IMR-90 (cell line): ENCODE measurements around the gene EXT2. TPM values are rescaled to one million over a fixed set of nuclear protein-coding genes. Genes with fewer than 3 reads are reported as not detected.

Experiments
- ATAC-seq: fragments of 200-7000 bp; cut with Tn5 transposase; 2 replicates; pipeline ENCODE4 v1.9.1; 2020; ENCODE audit warnings: low read depth, mild to moderate bottlenecking, moderate library complexity
- BruUV-seq: library from RNA; stranded (reverse); fragments of 400-500 nt; replicated peaks from 2 replicates; lab custom pipeline; 2021; lab: Mats Ljungman, UMichigan
- CTCF ChIA-PET: fragments of 300-600 bp; formaldehyde crosslinking; extraction: SDS; loops from one replicate; lab custom pipeline; 2021; ENCODE audit warnings: antibody characterized with exemption; lab: Yijun Ruan, JAX
- POLR2A ChIA-PET: fragments of 300-600 bp; sonication (Branson Sonifier 250); formaldehyde crosslinking; loops from one replicate; lab custom pipeline; 2022; ENCODE audit warnings: antibody characterized with exemption; ENCODE audit not compliant: unreplicated experiment; lab: Charles Lee
- DNase-seq: peaks from one replicate; pipeline ENCODE4 v3.0.0; 2013
- H2AFZ ChIP-seq: replicated peaks from 2 replicates; pipeline ENCODE3; 2013; ENCODE audit warnings: low read length, mild to moderate bottlenecking; ENCODE audit not compliant: poor library complexity
- H2AK5ac ChIP-seq: 2 replicates; pipeline ENCODE4 v1.6.1; 2013; ENCODE audit warnings: low read depth, low read length, inconsistent platforms
- H2AK9ac ChIP-seq: replicated peaks from 2 replicates; pipeline ENCODE3; 2013; ENCODE audit warnings: mild to moderate bottlenecking, low read depth, low read length, moderate library complexity; ENCODE audit not compliant: poor library complexity
- H2BK120ac ChIP-seq: 2 replicates; pipeline ENCODE4 v1.6.1; 2013; ENCODE audit warnings: low read depth, low read length, inconsistent platforms
- H2BK15ac ChIP-seq: 3 replicates; pipeline ENCODE4 v1.6.1; 2013; ENCODE audit warnings: low read depth, low read length, inconsistent platforms
- H2BK20ac ChIP-seq: 2 replicates; pipeline ENCODE4 v1.6.1; 2013; ENCODE audit warnings: low read depth, mild to moderate bottlenecking, inconsistent platforms, low read length, moderate library complexity
- H2BK5ac ChIP-seq: 2 replicates; pipeline ENCODE4 v1.6.1; 2013; ENCODE audit warnings: mild to moderate bottlenecking, low read depth, low read length, inconsistent platforms; ENCODE audit not compliant: poor library complexity, severe bottlenecking
- H3K14ac ChIP-seq: replicated peaks from 2 replicates; pipeline ENCODE4 v1.6.1; 2013; ENCODE audit warnings: low read depth, low read length, inconsistent platforms
- H3K18ac ChIP-seq: 2 replicates; pipeline ENCODE4 v1.6.1; 2013; ENCODE audit warnings: low read depth, low read length, control low read depth
- H3K23ac ChIP-seq: 2 replicates; pipeline ENCODE4 v1.6.1; 2013; ENCODE audit warnings: low read depth, low read length, inconsistent platforms
- H3K27ac ChIP-seq: 2 replicates; pipeline ENCODE4 v1.5.1; 2013; ENCODE audit warnings: mild to moderate bottlenecking, control low read depth, low read length; ENCODE audit not compliant: insufficient read depth
- H3K27me3 ChIP-seq: 2 replicates; pipeline ENCODE4 v1.6.1; 2013; ENCODE audit warnings: low read length; ENCODE audit not compliant: control insufficient read depth, insufficient read depth
- H3K36me3 ChIP-seq: 2 replicates; pipeline ENCODE4 v1.6.1; 2013; ENCODE audit warnings: low read length, mixed read lengths; ENCODE audit not compliant: control insufficient read depth, insufficient read depth
- H3K4ac ChIP-seq: 2 replicates; pipeline ENCODE4 v1.6.1; 2013; ENCODE audit warnings: low read depth, low read length, inconsistent platforms
- H3K4me1 ChIP-seq: 2 replicates; pipeline ENCODE4 v1.6.1; 2013; ENCODE audit warnings: low read length, mixed read lengths; ENCODE audit not compliant: control insufficient read depth, insufficient read depth
- H3K4me2 ChIP-seq: 2 replicates; pipeline ENCODE4 v1.6.1; 2013; ENCODE audit warnings: low read depth, mild to moderate bottlenecking, control low read depth, low read length, moderate library complexity
- H3K4me3 ChIP-seq: 2 replicates; pipeline ENCODE4 v1.5.1; 2013; ENCODE audit warnings: low read depth, mild to moderate bottlenecking, control low read depth, low read length, moderate library complexity; ENCODE audit not compliant: insufficient read depth
- H3K56ac ChIP-seq: 2 replicates; pipeline ENCODE4 v1.6.1; 2013; ENCODE audit warnings: low read length, inconsistent platforms; ENCODE audit not compliant: insufficient read depth; ENCODE audit errors: extremely low read depth
- H3K79me1 ChIP-seq, 2 experiments: 2 replicates each; pipeline ENCODE4 v1.6.1; 2013; ENCODE audit warnings: low read length in 2 of 2, inconsistent platforms in 1 of 2, low read depth in 1 of 2
- H3K9ac ChIP-seq: 2 replicates; pipeline ENCODE4 v1.6.1; 2013; ENCODE audit warnings: low read depth, low read length, control low read depth
- H3K9me1 ChIP-seq: 2 replicates; pipeline ENCODE4 v1.6.1; 2013; ENCODE audit warnings: low read length, inconsistent platforms; ENCODE audit not compliant: insufficient read depth
- H3K9me3 ChIP-seq: 2 replicates; pipeline ENCODE4 v1.6.1; 2013; ENCODE audit warnings: low read length; ENCODE audit not compliant: control insufficient read depth, insufficient read depth
- H4K20me1 ChIP-seq: 2 replicates; pipeline ENCODE4 v1.6.1; 2013; ENCODE audit warnings: low read length, inconsistent platforms; ENCODE audit not compliant: insufficient read depth
- H4K5ac ChIP-seq: 2 replicates; pipeline ENCODE4 v1.6.1; 2013; ENCODE audit warnings: mild to moderate bottlenecking, low read depth, low read length, control low read depth
- H4K8ac ChIP-seq, 2 experiments: 2 replicates each; pipeline ENCODE4 v1.6.1; 2013; ENCODE audit warnings: low read depth in 2 of 2, low read length in 2 of 2, control low read depth in 1 of 2, inconsistent platforms in 1 of 2
- H4K91ac ChIP-seq: 2 replicates; pipeline ENCODE4 v1.6.1; 2013; ENCODE audit warnings: low read depth, low read length, inconsistent platforms; ENCODE audit not compliant: insufficient read depth
- BHLHE40 ChIP-seq: fragments of 150-350 bp; IDR thresholded peaks from 2 replicates; pipeline ENCODE4 v1.6.1; 2016; ENCODE audit warnings: mild to moderate bottlenecking, low read depth, low read length
- CHD1 ChIP-seq: IDR thresholded peaks from 2 replicates; pipeline ENCODE4 v1.6.1; 2012; ENCODE audit warnings: low read depth, low read length, improper control_type of control experiment
- FOS ChIP-seq: fragments of 150-350 bp; IDR thresholded peaks from 2 replicates; pipeline ENCODE4 v1.6.1; 2016; ENCODE audit warnings: low read depth, low read length
- MAFK ChIP-seq: IDR thresholded peaks from 2 replicates; pipeline ENCODE4 v1.6.1; 2012; ENCODE audit warnings: low read depth, low read length, improper control_type of control experiment
- MAZ ChIP-seq: IDR thresholded peaks from 2 replicates; pipeline ENCODE4 v1.6.1; 2012; ENCODE audit warnings: low read depth, mild to moderate bottlenecking, low read length, improper control_type of control experiment, moderate library complexity, borderline replicate concordance
- MXI1 ChIP-seq: IDR thresholded peaks from 2 replicates; pipeline ENCODE4 v1.6.1; 2012; ENCODE audit warnings: low read depth, mild to moderate bottlenecking, low read length, moderate library complexity, borderline replicate concordance
- NFE2L2 ChIP-seq: fragments of 150-350 bp; IDR thresholded peaks from 2 replicates; pipeline ENCODE4 v1.6.1; 2016; ENCODE audit warnings: low read depth, mild to moderate bottlenecking, low read length
- RAD21 ChIP-seq: IDR thresholded peaks from 2 replicates; pipeline ENCODE4 v1.6.1; 2012; ENCODE audit warnings: low read length, improper control_type of control experiment
- RCOR1 ChIP-seq: IDR thresholded peaks from 2 replicates; pipeline ENCODE4 v1.6.1; 2012; ENCODE audit warnings: mild to moderate bottlenecking, low read length, improper control_type of control experiment; ENCODE audit not compliant: insufficient replicate concordance
- RFX5 ChIP-seq: IDR thresholded peaks from 2 replicates; pipeline ENCODE4 v1.8.0; 2012; ENCODE audit warnings: low read depth, mild to moderate bottlenecking, low read length, moderate library complexity
- SMC3 ChIP-seq: fragments of 150-350 bp; IDR thresholded peaks from 2 replicates; pipeline ENCODE4 v1.6.1; 2016; ENCODE audit warnings: low read depth, mild to moderate bottlenecking, antibody characterized with exemption, low read length, moderate library complexity
- WGBS, 2 experiments: methylation state at CpG; one replicate each; pipeline versions ENCODE4 v1.1.5 to v1.1.7; 2013; ENCODE audit warnings: missing lambda C conversion rate in 2 of 2; ENCODE audit not compliant: insufficient read length in 1 of 2; ENCODE audit errors: extremely low coverage in 2 of 2; 5-methylcytosine and 5-hydroxymethylcytosine counted together
- dilution Hi-C: fragments of 300-500 bp; cut with HindIII; formaldehyde crosslinking; loops from one replicate; pipeline ENCODE4 v1.14.3; 2018; ENCODE audit warnings: low sequenced_read_pairs; ENCODE audit not compliant: unreplicated experiment
- in situ Hi-C: fragments of 300-500 bp; cut with MboI; formaldehyde crosslinking; loops from 3 replicates; pipeline ENCODE4 v1.14.3; 2019; ENCODE audit warnings: low sequenced_read_pairs, inconsistent platforms, mixed read lengths
- intact Hi-C: fragments of 100-400 bp; cut with micrococcal nuclease; formaldehyde crosslinking; loops from 2 replicates; pipeline ENCODE4 v1.10.0; 2022
- polyA plus RNA-seq, 3 experiments: library from polyadenylated mRNA; depleted of rRNA; stranded (reverse); fragments of >200 nt; gene quantifications; 2 replicates each; pipeline ENCODE4 v1.2.3, GENCODE V29; 2012; ENCODE audit warnings: low replicate concordance in 1 of 3
- total RNA-seq: library from RNA; depleted of rRNA; stranded (reverse); fragments of >200 nt; gene quantifications from 2 replicates; pipeline ENCODE4 v1.2.3, GENCODE V29; 2012
- TF ChIP-seq, protein P1 (sequence below): conservative IDR thresholded peaks from 2 replicates; pipeline ENCODE4 v1.5.1; 2012; ENCODE audit warnings: mild to moderate bottlenecking, low read depth, low read length, improper control_type of control experiment
- TF ChIP-seq, protein P2 (sequence below): fragments of 150-350 bp; IDR thresholded peaks from 2 replicates; pipeline ENCODE4 v1.6.1; 2017; ENCODE audit warnings: mild to moderate bottlenecking, antibody characterized with exemption, low read length, low read depth
- TF ChIP-seq, protein P3 (sequence below): fragments of 150-350 bp; IDR thresholded peaks from 2 replicates; pipeline ENCODE4 v1.6.1; 2016; ENCODE audit warnings: low read depth, mild to moderate bottlenecking, low read length, moderate library complexity, borderline replicate concordance

EXT2 gene
- total and polyA plus RNA-seq, 2 of the 4 experiments (the other 2 are of a cell fraction) = 75.0 to 85.3 TPM

DNA sequence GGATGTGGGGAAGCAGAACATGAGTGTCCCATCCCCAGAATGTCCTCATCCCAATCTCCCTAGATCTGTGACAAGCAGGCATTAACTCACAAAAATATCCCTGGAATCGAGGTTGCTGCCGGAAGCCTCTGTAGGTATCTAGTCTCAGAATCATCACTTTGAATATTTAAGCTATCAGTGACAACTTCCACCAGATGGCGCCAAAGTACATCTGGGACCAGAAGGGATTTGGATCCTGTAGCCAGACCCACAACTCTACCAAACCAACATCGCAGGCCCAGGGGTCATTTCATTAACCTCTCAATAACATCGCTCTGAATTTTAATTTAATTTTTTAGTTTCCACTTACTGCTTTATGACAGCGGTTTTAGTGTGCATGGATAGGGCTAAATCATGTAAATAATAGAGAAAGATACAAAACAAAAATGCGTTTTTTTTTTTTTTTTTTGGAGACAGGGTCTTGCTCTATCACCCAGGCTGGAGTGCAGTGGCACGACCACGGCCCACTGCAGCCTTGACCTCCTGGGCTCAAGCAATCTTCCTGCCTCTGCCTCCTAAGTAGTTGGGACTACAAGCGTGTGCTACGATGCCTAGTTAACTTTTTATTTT, 1.1 kb upstream of the EXT2 start:
- no peak overlapping the region for H2AFZ ChIP-seq
- CTCF ChIA-PET = interaction anchor here (0.6 to 3.5 kb wide), 13 partner anchors 9 to 443 kb away, joined by 3 to 29 read pairs (median 4); no protein-coding TSS in a partner anchor
- no peak overlapping the region for H2BK20ac ChIP-seq
- H3K4me2 ChIP-seq = no peak overlapping the region
- H3K9me1 ChIP-seq = no peaks in the 10 kb centered on the region
- H4K5ac ChIP-seq = no peak overlapping the region
- no peak overlapping the region for H2BK5ac ChIP-seq
- in situ Hi-C loops = no loop called here
- H4K20me1 ChIP-seq = peaks cover 7% of the 10 kb centered on the region; the same call in 1 of the 2 replicates
- H3K4me3 ChIP-seq = no peak overlapping the region
- H2AK9ac ChIP-seq = no peak overlapping the region
- TF ChIP-seq BHLHE40 (no peak), FOS (no peak), RCOR1 (no peak), CHD1 (no peak), RFX5 (no peak), SMC3 (peak; percentile 59), NFE2L2 (no peak), MAFK (no peak), MAZ (no peak), MXI1 (no peak), RAD21 (peak; percentile 66)
- TF ChIP-seq, protein P1, sequence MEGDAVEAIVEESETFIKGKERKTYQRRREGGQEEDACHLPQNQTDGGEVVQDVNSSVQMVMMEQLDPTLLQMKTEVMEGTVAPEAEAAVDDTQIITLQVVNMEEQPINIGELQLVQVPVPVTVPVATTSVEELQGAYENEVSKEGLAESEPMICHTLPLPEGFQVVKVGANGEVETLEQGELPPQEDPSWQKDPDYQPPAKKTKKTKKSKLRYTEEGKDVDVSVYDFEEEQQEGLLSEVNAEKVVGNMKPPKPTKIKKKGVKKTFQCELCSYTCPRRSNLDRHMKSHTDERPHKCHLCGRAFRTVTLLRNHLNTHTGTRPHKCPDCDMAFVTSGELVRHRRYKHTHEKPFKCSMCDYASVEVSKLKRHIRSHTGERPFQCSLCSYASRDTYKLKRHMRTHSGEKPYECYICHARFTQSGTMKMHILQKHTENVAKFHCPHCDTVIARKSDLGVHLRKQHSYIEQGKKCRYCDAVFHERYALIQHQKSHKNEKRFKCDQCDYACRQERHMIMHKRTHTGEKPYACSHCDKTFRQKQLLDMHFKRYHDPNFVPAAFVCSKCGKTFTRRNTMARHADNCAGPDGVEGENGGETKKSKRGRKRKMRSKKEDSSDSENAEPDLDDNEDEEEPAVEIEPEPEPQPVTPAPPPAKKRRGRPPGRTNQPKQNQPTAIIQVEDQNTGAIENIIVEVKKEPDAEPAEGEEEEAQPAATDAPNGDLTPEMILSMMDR = peak; percentile 80
- TF ChIP-seq, protein P2, sequence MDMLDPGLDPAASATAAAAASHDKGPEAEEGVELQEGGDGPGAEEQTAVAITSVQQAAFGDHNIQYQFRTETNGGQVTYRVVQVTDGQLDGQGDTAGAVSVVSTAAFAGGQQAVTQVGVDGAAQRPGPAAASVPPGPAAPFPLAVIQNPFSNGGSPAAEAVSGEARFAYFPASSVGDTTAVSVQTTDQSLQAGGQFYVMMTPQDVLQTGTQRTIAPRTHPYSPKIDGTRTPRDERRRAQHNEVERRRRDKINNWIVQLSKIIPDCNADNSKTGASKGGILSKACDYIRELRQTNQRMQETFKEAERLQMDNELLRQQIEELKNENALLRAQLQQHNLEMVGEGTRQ = no peak
- TF ChIP-seq, protein P3, sequence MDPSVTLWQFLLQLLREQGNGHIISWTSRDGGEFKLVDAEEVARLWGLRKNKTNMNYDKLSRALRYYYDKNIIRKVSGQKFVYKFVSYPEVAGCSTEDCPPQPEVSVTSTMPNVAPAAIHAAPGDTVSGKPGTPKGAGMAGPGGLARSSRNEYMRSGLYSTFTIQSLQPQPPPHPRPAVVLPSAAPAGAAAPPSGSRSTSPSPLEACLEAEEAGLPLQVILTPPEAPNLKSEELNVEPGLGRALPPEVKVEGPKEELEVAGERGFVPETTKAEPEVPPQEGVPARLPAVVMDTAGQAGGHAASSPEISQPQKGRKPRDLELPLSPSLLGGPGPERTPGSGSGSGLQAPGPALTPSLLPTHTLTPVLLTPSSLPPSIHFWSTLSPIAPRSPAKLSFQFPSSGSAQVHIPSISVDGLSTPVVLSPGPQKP = no peak
- no peak overlapping the region for H3K4ac ChIP-seq
- intact Hi-C loops = loop anchor here (1.0 to 10.0 kb wide), 2 partner anchors 444 to 520 kb away; no protein-coding TSS in a partner anchor
- no peaks in the 10 kb centered on the region for H3K36me3 ChIP-seq
- no peaks in the 10 kb centered on the region for H3K9me3 ChIP-seq
- no CpG with 5 or more reads among the region's 11 CpGs for WGBS, 2 experiments
- no peak overlapping the region for H4K91ac ChIP-seq
- dilution Hi-C loops = no loop called here
- no peak overlapping the region for H3K9ac ChIP-seq
- ATAC-seq = 0 out of 2 replicates have a peak, but pooled peaks have one; percentile 22
- no peak overlapping the region for H3K23ac ChIP-seq
- peak; percentile 81 for DNase-seq
- no peak overlapping the region for H3K14ac ChIP-seq
- POLR2A ChIA-PET = no interaction called here
- H3K79me1 ChIP-seq = peaks cover 5 to 22% of the 10 kb centered on the region in 2 experiments
- no peak overlapping the region for H2AK5ac ChIP-seq
- no peak overlapping the region for H2BK15ac ChIP-seq
- no peak overlapping the region for H3K18ac ChIP-seq
- no peak overlapping the region for H2BK120ac ChIP-seq
- 0 out of 2 replicates have a peak, but pooled peaks cover 3% of the 10 kb centered on the region for H3K4me1 ChIP-seq
- no TSS peak for BruUV-seq
- no peak overlapping the region for H4K8ac ChIP-seq
- H3K56ac ChIP-seq = no peak overlapping the region
- H3K27me3 ChIP-seq = peaks cover 2% of the 10 kb centered on the region; the same call in 1 of the 2 replicates
- no peak overlapping the region for H3K27ac ChIP-seq
